CD14-positive monocyte (primary cell): ENCODE measurements around the gene ACVRL1. TPM values are rescaled to one million over a fixed set of nuclear protein-coding genes. Genes with fewer than 3 reads are reported as not detected.

ENCODE experiments used
- DNase-seq, 3 donors: peaks; one replicate each; pipeline ENCODE4 v3.0.0-alpha.2; 2011 to 2022
- H2AFZ ChIP-seq: 2 replicates; pipeline ENCODE4 v1.6.0; 2012; ENCODE audit warnings: mild to moderate bottlenecking, low read depth, low read length, inconsistent platforms; ENCODE audit not compliant: insufficient read depth, poor library complexity, severe bottlenecking
- H3K27ac ChIP-seq, 2 donors: 1 replicate in 1 of 2; 2 replicates in 1 of 2; pipeline ENCODE4 v1.5.1; 2012 to 2013; ENCODE audit warnings: low read length in 2 of 2, control low read depth in 1 of 2, inconsistent platforms in 1 of 2, low read depth in 1 of 2, mild to moderate bottlenecking in 1 of 2
- H3K27me3 ChIP-seq, 2 donors: one replicate each; pipeline versions ENCODE4 v1.6.0 to v1.6.1; 2011 to 2013; ENCODE audit warnings: low read length in 2 of 2; ENCODE audit not compliant: control insufficient read depth in 2 of 2, insufficient read depth in 2 of 2
- H3K36me3 ChIP-seq, 2 donors: replicated peaks in 1 of 2; 1 replicate in 1 of 2; 2 replicates in 1 of 2; pipeline versions ENCODE4 v1.5.1 to v1.6.1; 2012 to 2013; ENCODE audit warnings: low read length in 2 of 2, control low read depth in 1 of 2, inconsistent platforms in 1 of 2, mild to moderate bottlenecking in 1 of 2; ENCODE audit not compliant: insufficient read depth in 2 of 2, control insufficient read depth in 1 of 2
- H3K4me1 ChIP-seq, 2 donors: 1 replicate in 1 of 2; 2 replicates in 1 of 2; pipeline versions ENCODE4 v1.5.1 to v1.6.1; 2012 to 2013; ENCODE audit warnings: low read length in 2 of 2, control low read depth in 1 of 2, inconsistent platforms in 1 of 2, mild to moderate bottlenecking in 1 of 2, moderate library complexity in 1 of 2; ENCODE audit not compliant: insufficient read depth in 2 of 2, control insufficient read depth in 1 of 2
- H3K4me2 ChIP-seq: replicated peaks from 2 replicates; pipeline ENCODE3; 2012; ENCODE audit warnings: low read length, moderate library complexity, mild to moderate bottlenecking; ENCODE audit not compliant: poor library complexity, severe bottlenecking; ENCODE audit errors: extremely low read depth
- H3K4me3 ChIP-seq, 3 experiments: fragments of 200-600 bp in 1 of 3; sonication (generic) in 1 of 3; replicated peaks in 1 of 3; 1 replicate in 2 of 3; 2 replicates in 1 of 3; pipeline ENCODE4 v1.5.1; 2011 to 2013; ENCODE audit warnings: low read length in 3 of 3, mild to moderate bottlenecking in 3 of 3, control low read depth in 2 of 3, low read depth in 2 of 3, inconsistent platforms in 1 of 3, moderate library complexity in 1 of 3
- H3K79me2 ChIP-seq: 2 replicates; pipeline ENCODE4 v1.6.0; 2012; ENCODE audit warnings: mild to moderate bottlenecking, control low read depth, inconsistent platforms, low read length, moderate library complexity; ENCODE audit not compliant: insufficient read depth
- H3K9ac ChIP-seq: 2 replicates; pipeline ENCODE4 v1.6.0; 2017; ENCODE audit warnings: low read length, mild to moderate bottlenecking; ENCODE audit not compliant: insufficient read depth, poor library complexity, severe bottlenecking
- H3K9me3 ChIP-seq, 2 donors: replicated peaks in 1 of 2; 1 replicate in 1 of 2; 2 replicates in 1 of 2; pipeline versions ENCODE4 v1.5.1 to v1.6.1; 2012 to 2013; ENCODE audit warnings: low read length in 2 of 2, control low read depth in 1 of 2; ENCODE audit not compliant: control insufficient read depth in 1 of 2, insufficient read depth in 1 of 2
- H4K20me1 ChIP-seq: 2 replicates; pipeline ENCODE4 v1.6.0; 2012; ENCODE audit warnings: mild to moderate bottlenecking, low read length, control low read depth, moderate library complexity; ENCODE audit not compliant: insufficient read depth
- H3K27ac Mint-ChIP-seq, 7 donors: one replicate each; pipeline ENCODE4 v1.8.0; 2020; ENCODE audit warnings: mild to moderate bottlenecking in 7 of 7, mixed read lengths in 7 of 7, moderate library complexity in 6 of 7, inconsistent platforms in 2 of 7
- H3K27me3 Mint-ChIP-seq, 3 donors: one replicate each; pipeline ENCODE4 v1.8.0; 2021 to 2022; ENCODE audit warnings: low read depth in 3 of 3, mild to moderate bottlenecking in 3 of 3, mixed read lengths in 3 of 3, moderate library complexity in 3 of 3, inconsistent platforms in 1 of 3
- H3K36me3 Mint-ChIP-seq, 2 donors: one replicate each; pipeline ENCODE4 v1.8.0; 2020; ENCODE audit warnings: mixed read lengths in 2 of 2, inconsistent platforms in 1 of 2, mild to moderate bottlenecking in 1 of 2
- H3K4me1 Mint-ChIP-seq: one replicate; pipeline ENCODE4 v1.8.0; 2020; ENCODE audit warnings: mild to moderate bottlenecking, mixed read lengths
- H3K4me3 Mint-ChIP-seq, 2 donors: one replicate each; pipeline ENCODE4 v1.8.0; 2020; ENCODE audit warnings: mild to moderate bottlenecking in 2 of 2, mixed read lengths in 2 of 2, moderate library complexity in 1 of 2
- H3K9me3 Mint-ChIP-seq, 7 donors: one replicate each; pipeline ENCODE4 v1.8.0; 2020 to 2022; ENCODE audit warnings: mixed read lengths in 7 of 7, mild to moderate bottlenecking in 6 of 7, moderate library complexity in 6 of 7, inconsistent platforms in 2 of 7
- CTCF ChIP-seq: fragments of 200-600 bp; IDR thresholded peaks from one replicate; pipeline ENCODE4 v1.8.0; 2022; ENCODE audit warnings: antibody characterized with exemption, mild to moderate bottlenecking
- WGBS: methylation state at CpG from one replicate; pipeline ENCODE4 v1.1.5; 2013; ENCODE audit warnings: missing lambda C conversion rate; ENCODE audit not compliant: insufficient coverage; 5-methylcytosine and 5-hydroxymethylcytosine counted together
- intact Hi-C, 2 donors: fragments of 100-400 bp; cut with micrococcal nuclease; formaldehyde crosslinking; loops; one replicate each; pipeline versions ENCODE4 v1.15.0 to v1.15.1; 2023
- polyA plus RNA-seq, 3 donors: library from polyadenylated mRNA; depleted of rRNA in 1 of 3; unstranded in 2 of 3; stranded (reverse) in 1 of 3; fragments of 300-500 nt in 2 of 3; fragments of >200 nt in 1 of 3; fragmentation: Illumina TruSeq in 2 of 3; gene quantifications; 1 replicate in 2 of 3; 2 replicates in 1 of 3; pipeline ENCODE4 v1.2.3, GENCODE V29; 2012 to 2021

The ACVRL1 gene
- polyA plus RNA-seq, 3 donors = 1.5 to 3.6 (median 2.0) TPM

- H3K79me2 ChIP-seq = no peaks in the 10 kb centered on the region
- Mint-ChIP-seq H3K4me3 (peak overlapping the region; percentile 48 to 78), H3K27ac (peak overlapping the region in 4 of 7 donors; percentile 38 to 70 (median 53)), H3K9me3 (peaks cover 0 to 8% (median 0%) of the 10 kb centered on the region in 7 donors), H3K36me3 (peaks cover 15 to 19% of the 10 kb centered on the region in 2 donors), H3K4me1 (peaks cover 67% of the 10 kb centered on the region), H3K27me3 (peaks cover 31 to 39% (median 38%) of the 10 kb centered on the region in 3 donors)
- H3K4me2 ChIP-seq = peak overlapping the region; percentile 70
- H3K4me3 ChIP-seq = peak overlapping the region in 1 of 3 experiments; percentile 66
- TF ChIP-seq CTCF = no peak
- H3K9me3 ChIP-seq = no peaks in the 10 kb centered on the region
- H3K4me1 ChIP-seq = peaks cover 60 to 73% of the 10 kb centered on the region in 2 donors
- intact Hi-C loops = no loop called here
- H2AFZ ChIP-seq = peak overlapping the region; percentile 81
- peaks cover 3 to 27% of the 10 kb centered on the region in 2 donors for H3K27me3 ChIP-seq
- H4K20me1 ChIP-seq = no peaks in the 10 kb centered on the region
- no peak for DNase-seq
- peak overlapping the region; percentile 51 for H3K9ac ChIP-seq
- no peaks in the 10 kb centered on the region for H3K36me3 ChIP-seq
- H3K27ac ChIP-seq = no peak overlapping the region
- WGBS = 39% methylated on average over 15 of the region's 20 CpGs
These were observed 37.8 kb upstream of the ACVRL1 start for GRCh38 chr12:51869496-51869865.

DNA sequence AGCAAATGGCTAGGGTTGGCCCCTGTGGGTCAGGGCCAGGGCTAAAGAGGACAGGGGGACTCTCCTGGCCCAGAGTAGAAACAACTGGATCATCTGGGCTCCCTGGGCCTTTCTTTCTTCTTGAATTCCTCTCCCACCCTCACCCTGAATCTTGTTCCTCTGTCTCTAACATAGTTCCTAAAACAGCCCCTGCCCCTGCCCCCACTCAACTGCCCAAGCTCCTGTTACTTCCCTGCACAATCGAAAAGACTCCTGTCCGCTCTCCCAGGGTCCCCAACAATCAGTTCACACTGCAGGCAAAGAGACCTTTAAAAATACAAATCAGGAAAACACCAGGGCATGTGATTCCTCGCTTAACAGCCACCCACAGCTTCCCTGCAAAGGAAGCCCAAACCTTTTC is 37.4 kb upstream of the ACVRL1 start:
- intact Hi-C loops = loop anchor here (2.0 to 10.0 kb wide), 4 partner anchors 35 to 445 kb away; partner anchors contain the start of gene SLC4A8 (in 1 of the 2)

More for the DNA sequence above, 37.4 kb upstream of the ACVRL1 start:
- Mint-ChIP-seq H3K36me3 (peaks cover 13 to 19% of the 10 kb centered on the region in 2 donors), H3K4me1 (peaks cover 66% of the 10 kb centered on the region), H3K27ac (peak overlapping the region in 6 of 7 donors; percentile 4 to 70 (median 44)), H3K9me3 (peaks cover 0 to 4% (median 0%) of the 10 kb centered on the region in 7 donors), H3K27me3 (peaks cover 27 to 36% (median 34%) of the 10 kb centered on the region in 3 donors), H3K4me3 (peak overlapping the region; percentile 48 to 78)
- DNase-seq = peak in 2 of 3 donors; percentile 29 to 55
- Histone ChIP-seq H3K9me3 (no peaks in the 10 kb centered on the region), H3K79me2 (no peaks in the 10 kb centered on the region), H4K20me1 (no peaks in the 10 kb centered on the region), H3K27ac (no peak overlapping the region), H3K27me3 (peaks cover 0 to 23% of the 10 kb centered on the region in 2 donors), H3K9ac (no peak overlapping the region), H3K36me3 (no peaks in the 10 kb centered on the region), H3K4me3 (peak overlapping the region in 1 of 3 experiments; percentile 66), H3K4me2 (peak overlapping the region; percentile 70), H2AFZ (peak overlapping the region; percentile 81), H3K4me1 (peaks cover 58 to 69% of the 10 kb centered on the region in 2 donors)
- 9% methylated on average over 3 of the region's 3 CpGs for WGBS
- TF ChIP-seq CTCF = no peak
